HepG2 (cell line): Measurements from ENCODE around the gene VPS25. TPM values are rescaled to one million over a fixed set of nuclear protein-coding genes. Genes with fewer than 3 reads are reported as not detected.

Source experiments
- BORCS8-MEF2B ChIP-seq: sonication (generic); formaldehyde crosslinking; IDR thresholded peaks from 2 replicates; pipeline ENCODE4 v1.8.0; 2022; ENCODE audit warnings: mild to moderate bottlenecking, missing genetic modification reagents
- GATA4 ChIP-seq: sonication (generic); IDR thresholded peaks from 2 replicates; pipeline ENCODE4 v1.6.1; 2016; ENCODE audit warnings: antibody characterized with exemption, low read depth, borderline replicate concordance
- GTF2F1 ChIP-seq: fragments of 150-350 bp; IDR thresholded peaks from 2 replicates; pipeline ENCODE4 v1.6.1; 2014; ENCODE audit warnings: low read length
- SPEN ChIP-seq: sonication (generic); formaldehyde crosslinking; IDR thresholded peaks from 2 replicates; pipeline ENCODE4 v1.5.1; 2020; ENCODE audit warnings: low read depth, mild to moderate bottlenecking, missing genetic modification reagents
- THAP11 ChIP-seq: IDR thresholded peaks from 2 replicates; pipeline ENCODE4 v1.6.1; 2016; ENCODE audit warnings: missing biosample characterization, missing genetic modification reagents
- TSC22D2 ChIP-seq: sonication (generic); formaldehyde crosslinking; IDR thresholded peaks from 2 replicates; pipeline ENCODE4 v1.5.1; 2020; ENCODE audit warnings: missing genetic modification reagents, mild to moderate bottlenecking, borderline replicate concordance
- ZBTB46 ChIP-seq: sonication (generic); formaldehyde crosslinking; IDR thresholded peaks from 2 replicates; pipeline ENCODE4 v1.4.0; 2020; ENCODE audit warnings: mild to moderate bottlenecking, missing genetic modification reagents, borderline replicate concordance
- ZFAT ChIP-seq: sonication (generic); formaldehyde crosslinking; conservative IDR thresholded peaks from 2 replicates; pipeline ENCODE4 v1.8.1; 2023; ENCODE audit warnings: missing genetic modification reagents, inconsistent platforms
- ZKSCAN1 ChIP-seq: fragments of 150-350 bp; IDR thresholded peaks from 2 replicates; pipeline ENCODE4 v1.6.1; 2014; ENCODE audit warnings: low read length
- ZNF230 ChIP-seq: sonication (generic); formaldehyde crosslinking; IDR thresholded peaks from 2 replicates; pipeline ENCODE4 v1.4.0; 2020; ENCODE audit warnings: mild to moderate bottlenecking, missing genetic modification reagents
- ZNF318 ChIP-seq: sonication (generic); formaldehyde crosslinking; IDR thresholded peaks from 2 replicates; pipeline ENCODE4 v1.4.0; 2020; ENCODE audit warnings: mild to moderate bottlenecking, missing genetic modification reagents
- ZNF576 ChIP-seq: sonication (generic); formaldehyde crosslinking; IDR thresholded peaks from 2 replicates; pipeline ENCODE4 v1.4.0; 2020; ENCODE audit warnings: mild to moderate bottlenecking, missing genetic modification reagents
- ZNF709 ChIP-seq: sonication (generic); formaldehyde crosslinking; IDR thresholded peaks from 2 replicates; pipeline ENCODE4 v1.5.0; 2020; ENCODE audit warnings: mild to moderate bottlenecking, missing genetic modification reagents
- ZNF720 ChIP-seq: sonication (generic); formaldehyde crosslinking; IDR thresholded peaks from 2 replicates; pipeline ENCODE4 v1.4.0; 2020; ENCODE audit warnings: missing genetic modification reagents
- polyA plus RNA-seq, 8 experiments: library from polyadenylated mRNA; depleted of rRNA in 3 of 8; stranded (reverse) in 7 of 8; unstranded in 1 of 8; fragments of >200 nt; fragmentation: Illumina TruSeq in 4 of 8; extraction: Trizol in 4 of 8; gene quantifications; 2 replicates each; pipeline versions ENCODE4 v1.2.1 to v1.2.3, GENCODE V29; 2011 to 2016; ENCODE audit warnings: low read depth in 4 of 8, missing spikeins in 1 of 8, mixed read lengths in 1 of 8; ENCODE audit not compliant: insufficient read depth in 1 of 8
- total RNA-seq, 5 experiments: library from RNA; depleted of rRNA; stranded (reverse); fragments of >200 nt; fragmentation: Illumina TruSeq; extraction: Trizol; gene quantifications; 2 replicates each; pipeline ENCODE4 v1.2.3, GENCODE V29; 2016; ENCODE audit warnings: low read depth in 1 of 5

VPS25 gene
- total and polyA plus RNA-seq, 2 of the 13 experiments (the other 11 are each of a cell fraction or from before 2014, with no cell fraction given) = 161 to 249 TPM

DNA sequence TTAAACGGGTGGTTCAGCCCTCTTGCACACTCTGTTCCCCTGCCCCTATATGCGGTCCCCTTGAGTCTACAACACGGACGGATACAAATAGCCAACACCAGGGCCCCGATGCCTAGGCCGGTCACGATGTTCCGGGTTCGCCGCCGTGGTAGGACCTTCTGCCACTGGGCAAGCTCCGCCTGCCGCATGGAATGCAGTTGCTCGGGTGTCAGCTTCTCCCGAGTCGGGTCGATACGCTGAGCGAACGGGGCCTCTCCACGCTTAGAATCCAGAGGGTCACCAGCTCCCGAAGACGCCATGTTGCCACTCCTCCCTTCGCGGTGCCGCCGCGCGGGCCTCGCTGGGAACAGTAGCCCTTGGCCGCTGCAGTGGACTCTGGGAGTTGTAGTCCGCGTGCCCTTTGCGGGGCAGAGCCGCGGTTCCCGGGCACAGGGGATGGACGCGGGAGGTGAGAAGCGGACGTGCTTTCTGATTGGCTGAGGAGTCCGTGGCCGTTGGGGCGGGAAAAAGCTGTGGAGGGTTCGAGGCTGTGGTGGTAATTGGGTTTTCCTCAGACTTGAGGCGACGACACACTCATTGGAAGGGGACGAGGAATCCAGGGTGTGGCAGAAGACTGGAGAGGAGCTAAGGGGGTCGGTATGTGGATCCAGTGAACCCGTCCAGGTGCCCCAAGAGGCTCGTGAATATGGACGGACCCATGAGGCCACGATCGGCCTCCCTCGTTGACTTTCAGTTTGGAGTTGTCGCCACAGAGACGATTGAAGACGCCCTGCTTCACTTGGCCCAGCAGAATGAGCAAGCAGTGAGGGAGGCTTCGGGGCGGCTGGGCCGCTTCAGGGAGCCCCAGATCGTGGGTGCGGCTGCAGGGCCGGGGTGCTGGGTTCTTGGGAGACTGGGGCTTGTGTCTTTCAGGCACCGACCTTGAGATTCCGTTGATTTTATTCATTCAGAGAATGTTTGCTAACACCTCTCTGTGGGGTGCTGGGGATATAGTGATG, 25.4 kb downstream of the VPS25 start, which contains the start of the genes CNTD1 and COA3 (continued):
- TF ChIP-seq ZNF318 (CRISPR knock-in tag) (peak; percentile 26; the same call in 1 of the 2 replicates), ZBTB46 (CRISPR knock-in tag) (no peak), THAP11 (peak; percentile 100), ZFAT (no peak), GATA4 (0 out of 2 replicates have a peak, but pooled peaks have one; percentile 56), GTF2F1 (no peak), ZNF709 (CRISPR knock-in tag) (peak; percentile 82; the same call in 1 of the 2 replicates), ZKSCAN1 (no peak), ZNF576 (CRISPR knock-in tag) (peak; percentile 89), SPEN (peak; percentile 92), ZNF720 (no peak), BORCS8-MEF2B (CRISPR knock-in tag) (peak; percentile 94), ZNF230 (peak; percentile 26), TSC22D2 (CRISPR knock-in tag) (peak; percentile 79)
